ENCODE results near the gene PCDHA2.
"Not testable (repeated sequence)": the region's sequence is repeated elsewhere in the genome, so short reads cannot be mapped to it uniquely, and the experiment has no call there.

The PCDHA2 gene

GRCh38 chr5:140822281-140822629 lies 27.6 kb downstream of the PCDHA2 start:
- H3K4me3 ChIP-seq (ENCODE audit: low read length), result no peak overlapping the region
- no peaks in the 10 kb centered on the region for H3K9me3 ChIP-seq (ENCODE audit: insufficient read depth, low read depth, low read length)
- H3K27ac ChIP-seq (ENCODE audit: low read depth, low read length), result no peak overlapping the region
- no peaks in the 10 kb centered on the region for H3K4me1 ChIP-seq (ENCODE audit: insufficient read depth, low read length)
- no peaks in the 10 kb centered on the region for H3K27me3 ChIP-seq (ENCODE audit: insufficient read depth, low read length)
- no peak overlapping the region for H3K9ac ChIP-seq (ENCODE audit: low read depth, low read length)
- H3K36me3 ChIP-seq (ENCODE audit: insufficient read depth, low read length), result no peaks in the 10 kb centered on the region
- WGBS, result 93% methylated on average over 6 of the region's 6 CpGs

- H3K4me3 ChIP-seq (ENCODE audit: low read length); H3K4me1 ChIP-seq (ENCODE audit: insufficient read depth, low read length); H3K9me3 ChIP-seq (ENCODE audit: insufficient read depth, low read depth, low read length); H3K36me3 ChIP-seq (ENCODE audit: insufficient read depth, low read length); H3K27me3 ChIP-seq (ENCODE audit: insufficient read depth, low read length); H3K27ac ChIP-seq (ENCODE audit: low read depth, low read length); H3K9ac ChIP-seq (ENCODE audit: low read depth, low read length): not testable (repeated sequence)
- WGBS, result 97% methylated on average over 48 of the region's 48 CpGs
Observed at GRCh38 chr5:140822969-140823368, 28.3 kb downstream of the PCDHA2 start.

GRCh38 chr5:140823475-140823874 lies 28.8 kb downstream of the PCDHA2 start:
- WGBS, result 96% methylated on average over 38 of the region's 38 CpGs
- H3K27me3 ChIP-seq (ENCODE audit: insufficient read depth, low read length), result no peaks in the 10 kb centered on the region
- no peaks in the 10 kb centered on the region for H3K9me3 ChIP-seq (ENCODE audit: insufficient read depth, low read depth, low read length)

GRCh38 chr5:140827704-140828361 lies 33.2 kb downstream of the PCDHA2 start, which contains the start of gene PCDHA6:
Gene PCDHA6 (plus strand): TSS chr5:140827960. CDS start chr5:140828092, 132 bp downstream.
- WGBS, result 96% methylated on average over 27 of the region's 27 CpGs
- Histone ChIP-seq H3K9ac (ENCODE audit: low read depth, low read length) (no peak within 1 kb of the TSS), H3K4me3 (ENCODE audit: low read length) (no peak within 1 kb of the TSS)

More at GRCh38 chr5:140823475-140823874, 28.8 kb downstream of the PCDHA2 start:
- Histone ChIP-seq H3K27ac (ENCODE audit: low read depth, low read length) (no peak overlapping the region), H3K4me1 (ENCODE audit: insufficient read depth, low read length) (no peaks in the 10 kb centered on the region), H3K4me3 (ENCODE audit: low read length) (no peak overlapping the region), H3K9ac (ENCODE audit: low read depth, low read length) (no peak overlapping the region), H3K36me3 (ENCODE audit: insufficient read depth, low read length) (no peaks in the 10 kb centered on the region)

GRCh38 chr5:140828362-140828737 lies 33.7 kb downstream of the PCDHA2 start:
- Histone ChIP-seq H3K9ac (ENCODE audit: low read depth, low read length) (no peak overlapping the region), H3K27me3 (ENCODE audit: insufficient read depth, low read length) (no peaks in the 10 kb centered on the region), H3K4me1 (ENCODE audit: insufficient read depth, low read length) (no peaks in the 10 kb centered on the region), H3K9me3 (ENCODE audit: insufficient read depth, low read depth, low read length) (no peaks in the 10 kb centered on the region), H3K4me3 (ENCODE audit: low read length) (no peak overlapping the region), H3K36me3 (ENCODE audit: insufficient read depth, low read length) (no peaks in the 10 kb centered on the region), H3K27ac (ENCODE audit: low read depth, low read length) (no peak overlapping the region)
- 95% methylated on average over 18 of the region's 18 CpGs for WGBS

More at GRCh38 chr5:140827704-140828361, 33.2 kb downstream of the PCDHA2 start, which contains the start of gene PCDHA6:
- H3K27ac ChIP-seq (ENCODE audit: low read depth, low read length), result no peak within 1 kb of the TSS
- no peaks in the 10 kb centered on the region for H3K27me3 ChIP-seq (ENCODE audit: insufficient read depth, low read length)
- H3K4me1 ChIP-seq (ENCODE audit: insufficient read depth, low read length), result no peaks in the 10 kb centered on the region
- H3K9me3 ChIP-seq (ENCODE audit: insufficient read depth, low read depth, low read length), result no peaks in the 10 kb centered on the region
- H3K36me3 ChIP-seq (ENCODE audit: insufficient read depth, low read length), result no peaks in the 10 kb centered on the region

GRCh38 chr5:140829511-140830501 lies 35.2 kb downstream of the PCDHA2 start:
- not testable (repeated sequence) for H3K36me3 ChIP-seq (ENCODE audit: insufficient read depth, low read length); H3K27me3 ChIP-seq (ENCODE audit: insufficient read depth, low read length); H3K9me3 ChIP-seq (ENCODE audit: insufficient read depth, low read depth, low read length); H3K4me3 ChIP-seq (ENCODE audit: low read length); H3K4me1 ChIP-seq (ENCODE audit: insufficient read depth, low read length); H3K27ac ChIP-seq (ENCODE audit: low read depth, low read length); H3K9ac ChIP-seq (ENCODE audit: low read depth, low read length)
- 96% methylated on average over 106 of the region's 106 CpGs for WGBS

GRCh38 chr5:140833993-140834392 lies 39.3 kb downstream of the PCDHA2 start, which contains the start of gene PCDHA7:
Gene PCDHA7 (plus strand): TSS chr5:140834269. CDS start chr5:140834384, 115 bp downstream.
- WGBS, result 87% methylated on average over 8 of the region's 8 CpGs
- Histone ChIP-seq H3K9me3 (ENCODE audit: insufficient read depth, low read depth, low read length) (no peaks in the 10 kb centered on the region), H3K9ac (ENCODE audit: low read depth, low read length) (no peak within 1 kb of the TSS), H3K4me1 (ENCODE audit: insufficient read depth, low read length) (no peaks in the 10 kb centered on the region), H3K27ac (ENCODE audit: low read depth, low read length) (no peak within 1 kb of the TSS), H3K27me3 (ENCODE audit: insufficient read depth, low read length) (no peaks in the 10 kb centered on the region), H3K36me3 (ENCODE audit: insufficient read depth, low read length) (no peaks in the 10 kb centered on the region), H3K4me3 (ENCODE audit: low read length) (peak within 1 kb of the TSS; percentile 29; the same call in 1 of the 2 replicates)

DNA sequence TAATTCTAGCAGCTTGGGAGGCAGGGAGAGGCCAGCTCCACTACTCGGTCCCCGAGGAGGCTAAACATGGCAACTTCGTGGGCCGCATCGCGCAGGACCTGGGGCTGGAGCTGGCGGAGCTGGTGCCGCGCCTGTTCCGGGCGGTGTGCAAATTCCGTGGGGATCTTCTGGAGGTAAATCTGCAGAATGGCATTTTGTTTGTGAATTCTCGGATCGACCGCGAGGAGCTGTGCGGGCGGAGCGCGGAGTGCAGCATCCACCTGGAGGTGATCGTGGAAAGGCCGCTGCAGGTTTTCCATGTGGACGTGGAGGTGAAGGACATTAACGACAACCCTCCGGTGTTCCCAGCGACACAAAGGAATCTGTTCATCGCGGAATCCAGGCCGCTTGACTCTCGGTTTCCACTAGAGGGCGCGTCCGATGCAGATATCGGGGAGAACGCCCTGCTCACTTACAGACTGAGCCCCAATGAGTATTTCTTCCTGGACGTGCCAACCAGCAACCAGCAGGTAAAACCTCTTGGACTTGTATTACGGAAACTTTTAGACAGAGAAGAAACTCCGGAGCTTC lies 39.9 kb downstream of the PCDHA2 start:
- H3K27ac ChIP-seq (ENCODE audit: low read depth, low read length); H3K36me3 ChIP-seq (ENCODE audit: insufficient read depth, low read length); H3K4me1 ChIP-seq (ENCODE audit: insufficient read depth, low read length); H3K9me3 ChIP-seq (ENCODE audit: insufficient read depth, low read depth, low read length); H3K9ac ChIP-seq (ENCODE audit: low read depth, low read length); H3K27me3 ChIP-seq (ENCODE audit: insufficient read depth, low read length): not testable (repeated sequence)
- WGBS, result 94% methylated on average over 26 of the region's 38 CpGs
- H3K4me3 ChIP-seq (ENCODE audit: low read length), result peak overlapping the region; percentile 29; the same call in 1 of the 2 replicates

- Histone ChIP-seq H3K36me3 (ENCODE audit: insufficient read depth, low read length) (no peaks in the 10 kb centered on the region), H3K9ac (ENCODE audit: low read depth, low read length) (no peak overlapping the region), H3K4me3 (ENCODE audit: low read length) (no peak overlapping the region), H3K4me1 (ENCODE audit: insufficient read depth, low read length) (no peaks in the 10 kb centered on the region), H3K9me3 (ENCODE audit: insufficient read depth, low read depth, low read length) (no peaks in the 10 kb centered on the region), H3K27me3 (ENCODE audit: insufficient read depth, low read length) (no peaks in the 10 kb centered on the region), H3K27ac (ENCODE audit: low read depth, low read length) (no peak overlapping the region)
- 97% methylated on average over 103 of the region's 103 CpGs for WGBS
Observed at GRCh38 chr5:140835622-140836510, 41.2 kb downstream of the PCDHA2 start.
